Ascending aorta (tissue), 2 donors: ENCODE measurements around the gene RIN3. TPM values are rescaled to one million over a fixed set of nuclear protein-coding genes. Genes with fewer than 3 reads are reported as not detected.

Source experiments
- DNase-seq, 2 donors: peaks; one replicate each; pipeline ENCODE4 v3.0.0-alpha.2; 2019; ENCODE audit warnings: low spot score in 2 of 2
- H3K27ac ChIP-seq, 2 donors: fragments of 200-600 bp; sonication (generic); one replicate each; pipeline ENCODE4 v1.5.1; 2016 to 2017; ENCODE audit warnings: mild to moderate bottlenecking in 1 of 2
- H3K27me3 ChIP-seq: fragments of 200-600 bp; sonication (generic); one replicate; pipeline ENCODE4 v1.5.1; 2017
- H3K36me3 ChIP-seq, 2 donors: fragments of 200-600 bp; sonication (generic); one replicate each; pipeline ENCODE4 v1.5.1; 2016
- H3K4me1 ChIP-seq, 2 donors: fragments of 200-600 bp; sonication (generic); one replicate each; pipeline ENCODE4 v1.5.1; 2016 to 2017; ENCODE audit warnings: mild to moderate bottlenecking in 1 of 2
- H3K4me3 ChIP-seq, 2 donors: fragments of 200-600 bp; sonication (generic); one replicate each; pipeline ENCODE4 v1.5.1; 2016 to 2017; ENCODE audit warnings: mild to moderate bottlenecking in 1 of 2
- H3K9me3 ChIP-seq, 2 donors: fragments of 200-600 bp; sonication (generic); one replicate each; pipeline ENCODE4 v1.5.1; 2016
- CTCF ChIP-seq, 3 experiments: fragments of 200-600 bp in 2 of 3; fragments of 450-650 bp in 1 of 3; sonication (generic) in 2 of 3; IDR thresholded peaks; one replicate each; pipeline ENCODE4 v1.5.1; 2016 to 2019; ENCODE audit warnings: antibody characterized with exemption in 3 of 3, mild to moderate bottlenecking in 1 of 3, moderate library complexity in 1 of 3
- intact Hi-C: fragments of 100-400 bp; cut with DNase I; formaldehyde crosslinking; loops from one replicate; pipeline ENCODE4 v1.15.1; 2023
- total RNA-seq: library from RNA; depleted of rRNA; stranded (reverse); fragments of >200 nt; gene quantifications from one replicate; pipeline ENCODE4 v1.1.0, GENCODE V29; 2016

Gene RIN3
- total RNA-seq, 1 donor from 2014 or later: 30.3 TPM

GRCh38 chr14:92617581-92617980 is 104.0 kb downstream of the RIN3 start:
- peaks cover 0 to 11% of the 10 kb centered on the region in 2 donors for H3K36me3 ChIP-seq
- intact Hi-C loops: no loop called here
- no peaks in the 10 kb centered on the region for H3K27me3 ChIP-seq
- H3K4me3 ChIP-seq: no peak overlapping the region
- no peak for TF ChIP-seq CTCF (IDR thresholded peaks at IDR 0.05)
- no peak overlapping the region for H3K27ac ChIP-seq
- H3K9me3 ChIP-seq: peaks cover 0 to 6% of the 10 kb centered on the region in 2 donors
- H3K4me1 ChIP-seq: no peaks in the 10 kb centered on the region
- DNase-seq: no peak

- intact Hi-C loops: no loop called here
- no peaks in the 10 kb centered on the region for H3K4me1 ChIP-seq
- H3K27ac ChIP-seq: no peak overlapping the region
- peaks cover 0 to 9% of the 10 kb centered on the region in 2 donors for H3K9me3 ChIP-seq
- no peak for DNase-seq
- no peaks in the 10 kb centered on the region for H3K27me3 ChIP-seq
- H3K36me3 ChIP-seq: peaks cover 0 to 17% of the 10 kb centered on the region in 2 donors
- H3K4me3 ChIP-seq: no peak overlapping the region
- TF ChIP-seq CTCF (IDR thresholded peaks at IDR 0.05): no peak
These were observed 106.3 kb downstream of the RIN3 start for GRCh38 chr14:92619671-92620456.

- H3K27me3 ChIP-seq: no peaks in the 10 kb centered on the region
- no peak for TF ChIP-seq CTCF (IDR thresholded peaks at IDR 0.05)
- H3K4me1 ChIP-seq: no peaks in the 10 kb centered on the region
- no peak for DNase-seq
- intact Hi-C loops: no loop called here
- H3K9me3 ChIP-seq: peaks cover 0 to 9% of the 10 kb centered on the region in 2 donors
- H3K36me3 ChIP-seq: peaks cover 0 to 16% of the 10 kb centered on the region in 2 donors
- H3K4me3 ChIP-seq: no peak overlapping the region
- no peak overlapping the region for H3K27ac ChIP-seq
These were observed 108.7 kb downstream of the RIN3 start for GRCh38 chr14:92622311-92622710.

- no peak for DNase-seq
- Histone ChIP-seq H3K9me3 (peaks cover 0 to 18% of the 10 kb centered on the region in 2 donors), H3K36me3 (peaks cover 0 to 19% of the 10 kb centered on the region in 2 donors), H3K4me1 (no peaks in the 10 kb centered on the region), H3K4me3 (no peak overlapping the region), H3K27me3 (no peaks in the 10 kb centered on the region), H3K27ac (no peak overlapping the region)
- intact Hi-C loops: no loop called here
- no peak for TF ChIP-seq CTCF (IDR thresholded peaks at IDR 0.05)
These were observed 111.2 kb downstream of the RIN3 start for GRCh38 chr14:92624764-92625163.

- Histone ChIP-seq H3K4me3 (no peak overlapping the region), H3K4me1 (no peaks in the 10 kb centered on the region), H3K9me3 (peaks cover 0 to 18% of the 10 kb centered on the region in 2 donors), H3K27me3 (no peaks in the 10 kb centered on the region), H3K36me3 (peaks cover 0 to 19% of the 10 kb centered on the region in 2 donors), H3K27ac (no peak overlapping the region)
- TF ChIP-seq CTCF (IDR thresholded peaks at IDR 0.05): no peak
- intact Hi-C loops: no loop called here
- no peak for DNase-seq
These were observed 111.6 kb downstream of the RIN3 start for GRCh38 chr14:92625213-92625612.
